Fibroblast of skin of abdomen (primary cell): ENCODE data around the gene SERPINE1.
"Not testable (repeated sequence)": the region's sequence is repeated elsewhere in the genome, so short reads cannot be mapped to it uniquely, and the experiment has no call there.

Experiments used
- DNase-seq: peaks from one replicate; pipeline ENCODE4 v3.0.0-alpha.2; 2013

Gene SERPINE1

GRCh38 chr7:101102026-101102425 is 24.9 kb upstream of the SERPINE1 start:
- no peak for DNase-seq

- not testable (repeated sequence) for DNase-seq
These were observed 23.2 kb upstream of the SERPINE1 start for GRCh38 chr7:101103701-101104100.

GRCh38 chr7:101104193-101104713 is 22.7 kb upstream of the SERPINE1 start:
- no peak for DNase-seq

GRCh38 chr7:101104799-101105198 is 22.1 kb upstream of the SERPINE1 start:
- DNase-seq, result no peak

- DNase-seq, result not testable (repeated sequence)
These were observed 21.7 kb upstream of the SERPINE1 start for GRCh38 chr7:101105248-101105647.

- no peak for DNase-seq
These were observed 20.5 kb upstream of the SERPINE1 start for GRCh38 chr7:101106386-101106785.

GRCh38 chr7:101108330-101108857 is 18.5 kb upstream of the SERPINE1 start:
- DNase-seq, result no peak

- DNase-seq, result no peak
These were observed 17.9 kb upstream of the SERPINE1 start for GRCh38 chr7:101108961-101109360.

GRCh38 chr7:101109368-101109767 is 17.5 kb upstream of the SERPINE1 start:
- no peak for DNase-seq

- DNase-seq, result no peak
These were observed 15.6 kb upstream of the SERPINE1 start for GRCh38 chr7:101111261-101111660.

GRCh38 chr7:101112233-101112632 is 14.7 kb upstream of the SERPINE1 start:
- no peak for DNase-seq

GRCh38 chr7:101113140-101113539 is 13.8 kb upstream of the SERPINE1 start:
- DNase-seq, result not testable (repeated sequence)

- no peak for DNase-seq
These were observed 13.1 kb upstream of the SERPINE1 start for GRCh38 chr7:101113836-101114235.

GRCh38 chr7:101114492-101114891 is 12.4 kb upstream of the SERPINE1 start:
- peak; percentile 59 for DNase-seq

GRCh38 chr7:101115215-101115614 is 11.7 kb upstream of the SERPINE1 start:
- DNase-seq, result no peak

- no peak for DNase-seq
These were observed 10.0 kb upstream of the SERPINE1 start for GRCh38 chr7:101116898-101117297.

- no peak for DNase-seq
These were observed 8.0 kb upstream of the SERPINE1 start for GRCh38 chr7:101118856-101119255.

GRCh38 chr7:101119876-101120275 is 7.0 kb upstream of the SERPINE1 start:
- peak; percentile 59 for DNase-seq

GRCh38 chr7:101120315-101120714 is 6.6 kb upstream of the SERPINE1 start:
- no peak for DNase-seq

- DNase-seq, result not testable (repeated sequence)
These were observed 5.3 kb upstream of the SERPINE1 start for GRCh38 chr7:101121631-101121990.

- peak; percentile 99 for DNase-seq
These were observed 4.6 kb upstream of the SERPINE1 start for GRCh38 chr7:101121991-101122932.

- no peak for DNase-seq
These were observed 3.8 kb upstream of the SERPINE1 start for GRCh38 chr7:101122933-101123702.

- DNase-seq, result no peak
These were observed 3.2 kb upstream of the SERPINE1 start for GRCh38 chr7:101123703-101124068.
